HepG2 (cell line): Measurements from ENCODE around the gene FBXO33. TPM values are rescaled to one million over a fixed set of nuclear protein-coding genes. Genes with fewer than 3 reads are reported as not detected.

Source experiments
- ATF7 ChIP-seq, 2 experiments: fragments of 450-650 bp in 1 of 2; sonication (generic) in 1 of 2; formaldehyde crosslinking in 1 of 2; IDR thresholded peaks; 2 replicates each; pipeline versions ENCODE4 v1.4.0 to v1.6.1; 2016 to 2020; ENCODE audit warnings: antibody characterized with exemption in 1 of 2, mild to moderate bottlenecking in 1 of 2, missing genetic modification reagents in 1 of 2
- GABPB1 ChIP-seq: IDR thresholded peaks from 2 replicates; pipeline ENCODE4 v1.6.1; 2016; ENCODE audit warnings: mild to moderate bottlenecking, missing genetic modification reagents, moderate library complexity, missing compliant biosample characterization
- POLR2AphosphoS5 ChIP-seq: IDR thresholded peaks from 2 replicates; pipeline ENCODE4 v1.6.1; 2012; ENCODE audit warnings: low read depth, low read length
- PREB ChIP-seq: sonication (generic); formaldehyde crosslinking; IDR thresholded peaks from 2 replicates; pipeline ENCODE4 v1.4.0; 2020; ENCODE audit warnings: missing genetic modification reagents
- SAFB2 ChIP-seq: sonication (generic); formaldehyde crosslinking; IDR thresholded peaks from 2 replicates; pipeline ENCODE4 v1.5.1; 2020; ENCODE audit warnings: missing genetic modification reagents, low read depth, mild to moderate bottlenecking, borderline replicate concordance
- TGIF2 ChIP-seq: IDR thresholded peaks from 2 replicates; pipeline ENCODE4 v1.6.1; 2016; ENCODE audit warnings: control low read depth, missing compliant biosample characterization
- U2AF2 ChIP-seq: fragments of 200-400 bp; formaldehyde crosslinking; IDR thresholded peaks from 2 replicates; pipeline ENCODE4 v1.6.1; 2017; ENCODE audit warnings: low read depth, mild to moderate bottlenecking, low read length
- UBTF ChIP-seq: sonication (generic); formaldehyde crosslinking; IDR thresholded peaks from 2 replicates; pipeline ENCODE4 v1.4.0; 2020; ENCODE audit warnings: mild to moderate bottlenecking, missing genetic modification reagents
- ZBTB44 ChIP-seq: sonication (generic); formaldehyde crosslinking; IDR thresholded peaks from 2 replicates; pipeline ENCODE4 v1.4.0; 2020; ENCODE audit warnings: missing genetic modification reagents
- ZBTB49 ChIP-seq: sonication (generic); formaldehyde crosslinking; IDR thresholded peaks from 2 replicates; pipeline ENCODE4 v1.4.0; 2020; ENCODE audit warnings: missing genetic modification reagents, borderline replicate concordance
- ZFAT ChIP-seq: sonication (generic); formaldehyde crosslinking; conservative IDR thresholded peaks from 2 replicates; pipeline ENCODE4 v1.8.1; 2023; ENCODE audit warnings: missing genetic modification reagents, inconsistent platforms
- ZNF253 ChIP-seq: sonication (generic); formaldehyde crosslinking; IDR thresholded peaks from 2 replicates; pipeline ENCODE4 v1.8.0; 2022; ENCODE audit warnings: mild to moderate bottlenecking, missing genetic modification reagents, borderline replicate concordance
- ZNF687 ChIP-seq: sonication (generic); formaldehyde crosslinking; IDR thresholded peaks from 2 replicates; pipeline ENCODE4 v1.5.1; 2020; ENCODE audit warnings: mild to moderate bottlenecking, missing genetic modification reagents, moderate library complexity
- ZSCAN21 ChIP-seq: sonication (generic); formaldehyde crosslinking; IDR thresholded peaks from 2 replicates; pipeline ENCODE4 v1.8.0; 2022; ENCODE audit warnings: mild to moderate bottlenecking, missing genetic modification reagents, moderate library complexity, borderline replicate concordance
- polyA plus RNA-seq, 8 experiments: library from polyadenylated mRNA; depleted of rRNA in 3 of 8; stranded (reverse) in 7 of 8; unstranded in 1 of 8; fragments of >200 nt; fragmentation: Illumina TruSeq in 4 of 8; extraction: Trizol in 4 of 8; gene quantifications; 2 replicates each; pipeline versions ENCODE4 v1.2.1 to v1.2.3, GENCODE V29; 2011 to 2016; ENCODE audit warnings: low read depth in 4 of 8, missing spikeins in 1 of 8, mixed read lengths in 1 of 8; ENCODE audit not compliant: insufficient read depth in 1 of 8
- total RNA-seq, 5 experiments: library from RNA; depleted of rRNA; stranded (reverse); fragments of >200 nt; fragmentation: Illumina TruSeq; extraction: Trizol; gene quantifications; 2 replicates each; pipeline ENCODE4 v1.2.3, GENCODE V29; 2016; ENCODE audit warnings: low read depth in 1 of 5

The FBXO33 gene
- total and polyA plus RNA-seq, 2 of the 13 experiments (the other 11 are each of a cell fraction or from before 2014, with no cell fraction given) = 15.5 to 16.9 TPM

- TF ChIP-seq POLR2AphosphoS5 (peak; percentile 85), ZNF253 (CRISPR knock-in tag) (peak; percentile 95), ZFAT (CRISPR knock-in tag) (no peak), U2AF2 (no peak), ZSCAN21 (peak; percentile 88), SAFB2 (CRISPR knock-in tag) (no peak; the same call in 1 of the 2 replicates), GABPB1 (CRISPR knock-in tag) (peak; percentile 11; the same call in 1 of the 2 replicates), ATF7 (IDR thresholded peaks at IDR 0.05) (no peak), ATF7 (CRISPR knock-in tag; IDR thresholded peaks at IDR 0.05) (0 out of 2 replicates have a peak, but pooled peaks have one; percentile 2), PREB (CRISPR knock-in tag) (no peak; the same call in 1 of the 2 replicates), ZNF687 (CRISPR knock-in tag) (peak; percentile 82), UBTF (CRISPR knock-in tag) (peak; percentile 95), TGIF2 (no peak), ZBTB49 (no peak), ZBTB44 (CRISPR knock-in tag) (0 out of 2 replicates have a peak, but pooled peaks have one; percentile 31)
These were observed 636 bp downstream of the FBXO33 start (continued) for GRCh38 chr14:39431416-39432178.
